ENCODE data around the gene C2orf76. TPM values are rescaled to one million over a fixed set of nuclear protein-coding genes. Genes with fewer than 3 reads are reported as not detected.

The C2orf76 gene
- total RNA-seq, 2 experiments from 2014 or later: 8.9 to 9.9 TPM

- no peaks in the 10 kb centered on the region for H3K27me3 Mint-ChIP-seq
Observed at GRCh38 chr2:119307419-119308140, 59.1 kb downstream of the C2orf76 start.

DNA sequence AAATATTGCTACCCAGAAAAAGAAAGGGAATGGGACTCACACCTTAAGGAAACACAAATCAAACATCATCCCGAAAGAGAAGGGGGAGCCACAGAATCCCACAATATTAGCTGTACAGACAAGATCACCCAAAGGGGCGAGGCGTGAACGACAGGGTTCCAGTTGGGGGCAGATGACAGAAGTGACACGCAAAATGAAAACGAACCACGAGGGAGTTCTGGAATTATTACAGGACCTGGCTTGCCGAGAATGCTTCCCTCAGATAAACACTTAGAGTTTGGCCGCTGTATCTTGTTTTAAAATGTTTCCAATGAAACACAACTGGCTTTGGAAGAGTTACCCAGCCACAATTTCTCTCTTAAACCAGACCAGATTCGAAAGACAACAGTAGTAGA, 60.4 kb downstream of the C2orf76 start:
- Mint-ChIP-seq H3K4me3 (no peak overlapping the region), H3K9me3 (ENCODE audit: low read depth) (no peaks in the 10 kb centered on the region), H3K27ac (no peak overlapping the region), H3K27me3 (no peaks in the 10 kb centered on the region), H3K36me3 (ENCODE audit: low read depth) (no peaks in the 10 kb centered on the region), H3K4me1 (no peaks in the 10 kb centered on the region)
- ChIA-PET POLR2A (no interaction called here), CTCF (no interaction called here)
- intact Hi-C loops (cut with DNase I, micrococcal nuclease): no loop called here
- no peak for ATAC-seq
- DNase-seq: no peak

More at GRCh38 chr2:119307419-119308140, 59.1 kb downstream of the C2orf76 start:
- no peak overlapping the region for H3K27ac Mint-ChIP-seq
- no peak for ATAC-seq
- intact Hi-C loops (cut with DNase I, micrococcal nuclease): no loop called here
- ChIA-PET CTCF (no interaction called here), POLR2A (no interaction called here)
- H3K36me3 Mint-ChIP-seq (ENCODE audit: low read depth): no peaks in the 10 kb centered on the region
- no peak overlapping the region for H3K4me3 Mint-ChIP-seq
- DNase-seq: no peak
- no peaks in the 10 kb centered on the region for H3K4me1 Mint-ChIP-seq
- no peaks in the 10 kb centered on the region for H3K9me3 Mint-ChIP-seq (ENCODE audit: low read depth)

- H3K9me3 Mint-ChIP-seq (ENCODE audit: low read depth): no peaks in the 10 kb centered on the region
- H3K27me3 Mint-ChIP-seq: no peaks in the 10 kb centered on the region
- intact Hi-C loops (cut with DNase I, micrococcal nuclease): no loop called here
- no peaks in the 10 kb centered on the region for H3K4me1 Mint-ChIP-seq
- H3K27ac Mint-ChIP-seq: no peak overlapping the region
- POLR2A ChIA-PET: no interaction called here
- CTCF ChIA-PET: no interaction called here
- H3K4me3 Mint-ChIP-seq: no peak overlapping the region
- DNase-seq: no peak
- ATAC-seq: no peak
- no peaks in the 10 kb centered on the region for H3K36me3 Mint-ChIP-seq (ENCODE audit: low read depth)
Observed at GRCh38 chr2:119305497-119306195, 61.0 kb downstream of the C2orf76 start.

GRCh38 chr2:119304847-119305246, 61.8 kb downstream of the C2orf76 start:
- H3K4me1 Mint-ChIP-seq: no peaks in the 10 kb centered on the region
- H3K9me3 Mint-ChIP-seq (ENCODE audit: low read depth): no peaks in the 10 kb centered on the region
- H3K27ac Mint-ChIP-seq: no peak overlapping the region
- H3K4me3 Mint-ChIP-seq: no peak overlapping the region
- H3K27me3 Mint-ChIP-seq: no peaks in the 10 kb centered on the region
- POLR2A ChIA-PET: no interaction called here
- no peaks in the 10 kb centered on the region for H3K36me3 Mint-ChIP-seq (ENCODE audit: low read depth)
- intact Hi-C loops (cut with DNase I, micrococcal nuclease): no loop called here
- ATAC-seq: no peak
- CTCF ChIA-PET: no interaction called here
- DNase-seq: no peak

GRCh38 chr2:119301413-119301812, 65.2 kb downstream of the C2orf76 start:
- ATAC-seq (no peak), DNase-seq (no peak)
- CTCF ChIA-PET: interaction anchor here (1.3 kb wide), 1 partner anchor 33 kb away, joined by 4 read pairs; no protein-coding TSS in a partner anchor
- intact Hi-C loops (cut with DNase I, micrococcal nuclease): no loop called here
- Mint-ChIP-seq H3K4me1 (no peaks in the 10 kb centered on the region), H3K9me3 (ENCODE audit: low read depth) (no peaks in the 10 kb centered on the region), H3K4me3 (no peak overlapping the region), H3K27me3 (no peaks in the 10 kb centered on the region), H3K27ac (no peak overlapping the region), H3K36me3 (ENCODE audit: low read depth) (no peaks in the 10 kb centered on the region)
- POLR2A ChIA-PET: no interaction called here

DNA sequence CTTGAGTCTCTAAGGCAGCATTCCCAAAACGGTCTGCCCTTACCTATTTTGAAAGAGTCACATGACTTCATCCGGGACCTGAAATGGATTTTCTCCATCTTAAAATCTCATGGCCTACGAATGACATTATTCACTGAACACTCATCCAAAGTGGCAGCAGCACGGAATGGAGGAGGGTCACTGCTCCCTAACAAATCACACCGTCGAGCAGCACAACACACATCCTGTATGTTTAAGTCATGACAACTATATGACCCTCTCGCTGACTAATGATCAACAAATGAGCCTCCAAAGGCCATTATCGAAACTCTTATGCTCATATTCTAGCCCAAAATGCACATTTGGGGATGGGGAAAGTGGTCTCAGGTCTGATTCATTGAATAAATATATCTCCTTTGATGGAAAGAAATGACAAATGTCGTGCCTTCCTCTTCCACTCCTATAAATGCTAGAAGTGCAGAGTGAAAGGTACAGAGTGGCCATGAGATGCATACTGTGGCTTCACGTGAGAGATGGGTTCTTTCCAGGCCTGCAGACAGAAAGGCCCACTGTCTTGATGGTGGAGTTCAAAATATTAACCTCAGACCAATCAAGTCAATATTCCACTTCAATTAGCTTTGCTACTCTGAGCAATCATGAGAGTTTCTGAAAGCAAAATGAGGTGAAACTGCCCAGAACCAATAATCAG, 70.8 kb downstream of the C2orf76 start:
- Mint-ChIP-seq H3K9me3 (ENCODE audit: low read depth) (no peaks in the 10 kb centered on the region), H3K27ac (no peak overlapping the region), H3K36me3 (ENCODE audit: low read depth) (no peaks in the 10 kb centered on the region), H3K4me3 (no peak overlapping the region), H3K4me1 (no peaks in the 10 kb centered on the region), H3K27me3 (no peaks in the 10 kb centered on the region)
- intact Hi-C loops (cut with DNase I, micrococcal nuclease): no loop called here
- DNase-seq (no peak), ATAC-seq (no peak)
- CTCF ChIA-PET: no interaction called here
- POLR2A ChIA-PET: no interaction called here

DNA sequence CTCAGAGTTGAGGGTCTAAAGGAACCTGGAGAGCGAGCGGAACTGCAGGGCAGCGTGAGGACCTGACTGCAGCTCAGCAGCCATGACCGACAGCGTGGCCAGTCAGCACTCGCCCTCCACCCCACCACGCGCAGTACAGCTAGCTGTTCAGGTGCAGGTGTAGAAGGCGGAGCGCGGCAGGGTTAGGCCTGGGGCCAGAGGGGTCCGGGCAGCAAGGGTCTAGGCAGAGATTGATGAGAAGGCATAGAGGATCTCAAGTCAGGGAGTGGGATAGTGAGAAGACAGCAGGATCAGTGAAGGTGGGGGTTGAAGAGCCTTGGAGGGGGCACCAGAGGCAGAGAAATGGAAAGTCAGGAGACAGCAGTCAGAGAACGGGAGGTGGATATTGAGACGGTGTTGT, 72.0 kb downstream of the C2orf76 start:
- CTCF ChIA-PET: no interaction called here
- no peak overlapping the region for H3K27ac Mint-ChIP-seq
- POLR2A ChIA-PET: no interaction called here
- ATAC-seq (no peak), DNase-seq (no peak)
- no peaks in the 10 kb centered on the region for H3K27me3 Mint-ChIP-seq
- H3K4me1 Mint-ChIP-seq: no peaks in the 10 kb centered on the region
- no peaks in the 10 kb centered on the region for H3K9me3 Mint-ChIP-seq (ENCODE audit: low read depth)
- no peak overlapping the region for H3K4me3 Mint-ChIP-seq
- no peaks in the 10 kb centered on the region for H3K36me3 Mint-ChIP-seq (ENCODE audit: low read depth)
- intact Hi-C loops (cut with DNase I, micrococcal nuclease): no loop called here

- Mint-ChIP-seq H3K4me1 (no peaks in the 10 kb centered on the region), H3K9me3 (ENCODE audit: low read depth) (no peaks in the 10 kb centered on the region), H3K27ac (no peak overlapping the region), H3K36me3 (ENCODE audit: low read depth) (no peaks in the 10 kb centered on the region), H3K27me3 (no peaks in the 10 kb centered on the region), H3K4me3 (no peak overlapping the region)
- ChIA-PET CTCF (interaction anchor here (0.7 kb wide), 1 partner anchor 76 kb away, joined by 3 read pairs; no protein-coding TSS in a partner anchor), POLR2A (no interaction called here)
- intact Hi-C loops (cut with DNase I, micrococcal nuclease): no loop called here
- DNase-seq: no peak
- no peak for ATAC-seq
Observed at GRCh38 chr2:119293900-119294299, 72.7 kb downstream of the C2orf76 start.

- Mint-ChIP-seq H3K4me1 (no peaks in the 10 kb centered on the region), H3K27me3 (no peaks in the 10 kb centered on the region), H3K4me3 (no peak overlapping the region), H3K27ac (no peak overlapping the region), H3K9me3 (ENCODE audit: low read depth) (no peaks in the 10 kb centered on the region), H3K36me3 (ENCODE audit: low read depth) (no peaks in the 10 kb centered on the region)
- ChIA-PET POLR2A (no interaction called here), CTCF (interaction anchor here (1.3 kb wide), 1 partner anchor 412 kb away, joined by 4 read pairs; no protein-coding TSS in a partner anchor)
- DNase-seq (no peak), ATAC-seq (no peak)
- intact Hi-C loops (cut with DNase I, micrococcal nuclease): no loop called here
Observed at GRCh38 chr2:119293254-119293653, 73.4 kb downstream of the C2orf76 start.

DNA sequence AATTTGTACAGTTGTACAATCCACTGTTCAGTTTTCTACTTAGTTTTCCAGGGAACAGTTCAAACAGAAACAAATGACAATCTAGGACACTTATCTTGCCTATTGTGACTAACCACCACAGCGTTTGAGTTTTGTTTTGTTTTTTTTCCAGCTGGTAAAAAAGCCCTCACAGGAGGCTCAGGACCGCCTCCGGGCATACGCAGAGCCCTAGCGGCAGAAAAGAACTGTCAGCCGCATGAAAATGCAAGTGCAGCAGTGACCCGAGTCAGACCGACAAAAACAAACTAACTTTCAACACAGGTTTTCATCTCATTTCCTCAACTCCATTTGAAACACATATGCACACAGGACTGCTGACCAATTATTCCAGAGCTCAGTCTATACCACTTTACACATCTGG, 74.4 kb downstream of the C2orf76 start:
- POLR2A ChIA-PET: no interaction called here
- Mint-ChIP-seq H3K27ac (no peak overlapping the region), H3K9me3 (ENCODE audit: low read depth) (no peaks in the 10 kb centered on the region), H3K4me1 (no peaks in the 10 kb centered on the region), H3K36me3 (ENCODE audit: low read depth) (no peaks in the 10 kb centered on the region), H3K4me3 (no peak overlapping the region), H3K27me3 (no peaks in the 10 kb centered on the region)
- DNase-seq (no peak), ATAC-seq (no peak)
- CTCF ChIA-PET: interaction anchor here (1.3 kb wide), 1 partner anchor 411 kb away, joined by 4 read pairs; no protein-coding TSS in a partner anchor
- intact Hi-C loops (cut with DNase I, micrococcal nuclease): no loop called here

DNA sequence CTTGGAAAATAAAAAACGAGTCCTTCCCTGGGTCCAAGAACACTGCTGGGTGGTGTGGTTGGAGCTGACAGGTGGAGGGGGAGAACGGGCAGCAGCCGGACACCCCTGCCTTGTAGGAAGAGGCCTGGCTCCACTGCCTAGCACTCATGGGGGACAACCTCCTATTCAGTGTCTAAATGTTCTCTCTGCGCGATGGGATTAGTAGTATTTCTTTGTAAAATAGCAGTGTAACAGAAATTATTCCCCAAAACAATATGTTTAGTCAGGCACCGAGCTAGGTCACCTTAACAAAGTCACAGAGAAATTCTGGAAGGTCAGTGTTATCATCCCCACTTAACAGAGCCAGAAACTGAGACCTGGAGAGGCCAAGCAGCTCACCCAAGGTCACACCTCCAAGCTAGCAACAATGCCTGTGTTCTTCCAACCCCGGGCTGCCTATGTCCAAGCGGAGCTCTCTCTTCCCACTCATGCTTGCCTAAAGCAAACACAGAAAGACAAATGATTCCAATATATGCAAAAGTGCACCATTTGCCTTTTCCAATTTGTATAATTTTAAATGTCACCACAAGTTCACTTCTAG, 75.0 kb downstream of the C2orf76 start:
- Mint-ChIP-seq H3K27me3 (no peaks in the 10 kb centered on the region), H3K36me3 (ENCODE audit: low read depth) (peaks cover under 1% of the 10 kb centered on the region), H3K27ac (no peak overlapping the region), H3K4me3 (no peak overlapping the region), H3K9me3 (ENCODE audit: low read depth) (no peaks in the 10 kb centered on the region), H3K4me1 (no peaks in the 10 kb centered on the region)
- ChIA-PET POLR2A (no interaction called here), CTCF (interaction anchor here (0.7 to 1.3 kb wide), 2 partner anchors 70 to 410 kb away, joined by 3 to 4 read pairs; no protein-coding TSS in a partner anchor)
- intact Hi-C loops (cut with DNase I, micrococcal nuclease): no loop called here
- DNase-seq (no peak), ATAC-seq (no peak)
